GM21786 (cell line): ENCODE data around the gene C2orf81.
"Not testable (repeated sequence)": the region's sequence is repeated elsewhere in the genome, so short reads cannot be mapped to it uniquely, and the experiment has no call there.

ENCODE experiments used
- ATAC-seq: cut with Tn5 transposase; IDR thresholded peaks from one replicate; pipeline ENCODE4 v1.9.1; 2021; ENCODE audit not compliant: unreplicated experiment

The C2orf81 gene

GRCh38 chr2:74421221-74421870, at the start of gene C2orf81, which contains the start of gene WDR54:
TSS of gene C2orf81 (minus strand) at chr2:74421619. CDS start at chr2:74421560, 59 bp downstream.
TSS of gene WDR54 (plus strand) at chr2:74421730. CDS start at chr2:74422154, 424 bp downstream.
- peak; percentile 91 for ATAC-seq

- not testable (repeated sequence) for ATAC-seq
These were observed 49.3 kb upstream of the C2orf81 start for GRCh38 chr2:74470742-74471141.

- no peak for ATAC-seq
These were observed 43.0 kb upstream of the C2orf81 start for GRCh38 chr2:74464406-74464805.

- ATAC-seq = no peak
These were observed 41.3 kb upstream of the C2orf81 start for GRCh38 chr2:74462786-74463105.

GRCh38 chr2:74462054-74462785, 40.8 kb upstream of the C2orf81 start:
- no peak for ATAC-seq

- ATAC-seq = no peak
These were observed 40.0 kb upstream of the C2orf81 start for GRCh38 chr2:74461187-74462053.

- ATAC-seq = not testable (repeated sequence)
These were observed 38.8 kb upstream of the C2orf81 start for GRCh38 chr2:74460187-74460586.

- not testable (repeated sequence) for ATAC-seq
These were observed 38.2 kb upstream of the C2orf81 start for GRCh38 chr2:74459503-74460118.

GRCh38 chr2:74458938-74459363, 37.5 kb upstream of the C2orf81 start:
- ATAC-seq = no peak

GRCh38 chr2:74458132-74458937, 36.9 kb upstream of the C2orf81 start, which contains the start of gene WBP1:
TSS of gene WBP1 (plus strand) at chr2:74458438. CDS start at chr2:74458603, 165 bp downstream.
- peak; percentile 86 for ATAC-seq

GRCh38 chr2:74457549-74458131, 36.2 kb upstream of the C2orf81 start:
- ATAC-seq = peak; percentile 29

GRCh38 chr2:74457129-74457548, 35.7 kb upstream of the C2orf81 start:
- no peak for ATAC-seq

- ATAC-seq = peak; percentile 33
These were observed 33.5 kb upstream of the C2orf81 start, which contains the start of gene INO80B for GRCh38 chr2:74454654-74455511. TSS of gene INO80B (plus strand) at chr2:74455087. CDS start at chr2:74455117, 30 bp downstream.

- ATAC-seq = no peak
These were observed 29.3 kb upstream of the C2orf81 start for GRCh38 chr2:74450570-74451190.

GRCh38 chr2:74448771-74449170, 27.4 kb upstream of the C2orf81 start:
- no peak for ATAC-seq

GRCh38 chr2:74447230-74447999, 26.0 kb upstream of the C2orf81 start:
- no peak for ATAC-seq
